ENCODE results near the gene FGGY.
"Not testable (repeated sequence)": the region's sequence is repeated elsewhere in the genome, so short reads cannot be mapped to it uniquely, and the experiment has no call there.

FGGY gene

DNA sequence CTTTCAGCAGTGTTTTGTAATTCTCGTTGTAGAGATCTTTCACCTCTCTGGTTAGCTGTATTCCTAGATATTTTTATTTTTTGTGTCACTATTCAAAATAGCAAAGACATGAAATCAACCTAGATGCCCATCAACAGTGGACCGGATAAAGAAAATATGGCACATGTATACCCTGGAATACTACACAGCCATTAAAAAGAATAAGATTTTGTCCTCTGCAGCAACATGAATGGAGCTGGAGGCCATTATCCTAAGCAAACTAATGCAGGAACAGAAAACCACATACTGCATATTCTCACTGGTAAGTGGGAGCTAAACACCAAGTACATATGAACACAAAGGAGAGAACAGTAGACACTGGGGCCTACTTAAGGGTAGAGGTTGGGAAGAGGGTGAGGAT is 199.3 kb downstream of the FGGY start:
- DNase-seq = not testable (repeated sequence)

DNA sequence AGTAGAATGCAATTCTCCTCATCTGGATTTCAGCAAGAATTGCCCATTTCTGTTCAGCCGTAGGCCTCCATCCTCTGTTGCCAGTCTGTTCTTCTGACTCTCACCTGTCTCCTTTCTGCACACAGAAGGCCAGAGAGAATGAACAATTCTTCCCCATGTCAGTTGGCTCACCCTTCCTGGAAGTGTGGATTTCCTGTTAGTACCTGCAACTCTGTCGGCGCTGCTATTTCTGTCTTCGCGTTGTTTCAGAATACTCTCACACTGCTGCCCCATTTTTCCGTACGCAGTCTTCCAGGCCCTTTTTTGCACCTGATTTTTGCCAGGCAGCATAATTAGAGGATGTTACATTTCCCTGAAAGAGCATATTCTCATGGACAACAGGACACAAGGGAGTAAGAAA is 200.7 kb downstream of the FGGY start:
- no peak for DNase-seq

DNA sequence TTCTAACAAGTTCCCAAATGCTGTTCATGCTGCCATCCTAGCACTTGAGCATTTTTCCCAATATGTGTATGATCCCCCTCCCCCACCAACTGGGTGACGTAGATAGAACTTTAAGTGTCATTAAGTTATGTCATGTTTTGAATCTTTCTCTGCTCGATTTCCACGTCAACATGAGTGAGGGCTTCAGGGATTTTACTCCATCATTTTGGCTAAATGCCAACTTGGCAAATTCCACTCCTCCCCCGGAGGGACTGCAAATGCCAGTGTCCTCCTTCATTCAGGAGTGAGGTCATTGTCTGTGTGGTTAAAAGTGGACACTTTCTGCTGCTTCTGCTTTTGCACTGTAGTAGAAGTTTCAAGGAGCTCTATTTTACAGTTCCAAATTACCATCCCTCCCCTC is 201.7 kb downstream of the FGGY start:
- DNase-seq = no peak

DNA sequence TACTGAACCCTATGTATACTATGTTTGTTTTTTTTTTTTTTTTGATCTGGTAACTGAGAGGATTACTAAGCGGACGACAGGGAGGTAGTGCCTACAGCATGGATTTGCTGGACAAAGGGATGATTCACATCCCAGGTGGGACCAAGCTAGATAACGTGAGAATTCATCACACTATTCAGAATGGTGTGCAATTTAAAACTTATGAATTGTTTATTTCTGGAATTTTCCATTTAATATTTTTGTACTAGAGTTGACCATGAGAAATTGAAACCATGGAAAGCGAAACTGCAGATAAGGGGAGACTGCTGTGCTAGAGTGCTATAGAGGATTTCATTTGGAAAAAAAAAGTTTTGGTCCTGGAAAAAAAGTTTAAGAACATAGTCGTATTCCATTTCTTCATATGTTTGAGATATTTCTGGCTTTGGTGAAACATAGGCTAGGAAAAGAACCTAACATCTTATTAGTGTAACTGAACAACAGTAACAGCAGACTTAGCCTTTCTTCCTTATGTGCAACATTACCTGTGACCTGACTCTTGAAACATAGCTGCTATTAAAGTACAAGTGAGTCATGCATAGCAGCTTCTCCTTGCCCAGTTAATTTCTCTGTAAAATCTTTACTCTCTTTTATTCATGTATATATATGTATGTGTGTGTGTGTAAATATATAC is 202.5 kb downstream of the FGGY start:
- no peak for DNase-seq

DNA sequence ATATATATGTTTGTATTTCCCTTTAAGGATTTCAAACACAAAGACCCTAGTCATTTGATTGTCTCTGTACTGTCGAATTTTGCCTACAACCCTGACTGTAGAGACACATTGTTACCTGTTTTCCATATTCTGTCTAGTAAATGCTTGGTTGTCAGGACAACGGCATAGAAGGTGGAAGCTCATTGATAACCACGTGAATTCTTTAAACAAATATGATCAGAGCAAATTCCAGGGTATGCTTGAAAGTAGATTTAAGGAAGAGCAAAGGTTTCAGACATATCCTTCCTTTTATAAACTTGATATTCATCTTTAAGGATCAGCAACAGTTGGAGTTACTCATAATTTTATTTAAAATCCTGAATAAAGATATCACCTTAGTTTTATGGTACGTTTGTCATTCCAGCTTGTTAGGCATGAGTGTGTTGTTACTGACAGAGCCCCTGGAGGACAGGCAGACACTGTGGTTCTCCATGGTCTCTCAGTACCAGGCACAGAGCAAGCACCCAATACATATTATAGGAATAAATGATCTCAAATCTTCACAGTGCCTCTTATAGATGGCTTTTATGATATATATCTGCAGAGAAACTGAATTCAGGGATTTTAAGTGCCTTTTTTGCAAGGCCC is 203.2 kb downstream of the FGGY start:
- DNase-seq = no peak

DNA sequence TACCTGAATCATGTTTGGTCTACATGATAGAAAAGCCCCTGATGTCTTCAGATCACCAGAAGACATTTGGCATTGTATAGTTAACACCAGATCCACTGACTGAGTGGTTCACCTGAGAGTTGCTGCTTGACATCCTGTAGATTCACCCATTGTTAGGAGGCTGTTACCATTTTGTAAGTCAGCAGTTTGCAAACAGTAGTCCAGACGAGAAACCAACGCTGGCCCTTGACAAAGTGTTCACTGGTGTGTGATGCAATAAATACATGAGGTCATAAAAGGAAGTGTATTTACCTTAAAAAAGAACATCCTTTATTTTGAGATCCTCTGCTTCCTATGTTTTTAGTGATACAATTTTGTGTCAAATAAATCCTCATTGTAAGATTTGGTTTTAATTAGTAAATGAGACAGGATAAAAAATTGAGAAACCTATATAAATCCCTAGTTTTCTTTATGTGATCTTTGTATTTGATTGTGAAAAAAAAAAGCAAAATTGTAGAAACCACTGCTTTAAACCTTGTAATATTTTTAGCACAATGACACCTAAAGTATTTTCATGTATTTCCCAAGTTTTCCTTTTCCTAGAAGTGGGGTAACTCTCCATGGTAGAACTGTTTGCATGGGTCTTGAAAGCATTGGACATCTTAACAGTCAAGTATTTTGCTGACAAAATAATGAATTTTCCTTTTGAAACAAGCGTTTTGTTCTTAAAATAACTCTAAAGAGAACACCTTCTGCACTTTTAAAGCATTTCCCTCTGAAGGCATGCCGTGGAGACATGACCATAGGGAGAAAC is 204.3 kb downstream of the FGGY start:
- DNase-seq = peak; percentile 49

DNA sequence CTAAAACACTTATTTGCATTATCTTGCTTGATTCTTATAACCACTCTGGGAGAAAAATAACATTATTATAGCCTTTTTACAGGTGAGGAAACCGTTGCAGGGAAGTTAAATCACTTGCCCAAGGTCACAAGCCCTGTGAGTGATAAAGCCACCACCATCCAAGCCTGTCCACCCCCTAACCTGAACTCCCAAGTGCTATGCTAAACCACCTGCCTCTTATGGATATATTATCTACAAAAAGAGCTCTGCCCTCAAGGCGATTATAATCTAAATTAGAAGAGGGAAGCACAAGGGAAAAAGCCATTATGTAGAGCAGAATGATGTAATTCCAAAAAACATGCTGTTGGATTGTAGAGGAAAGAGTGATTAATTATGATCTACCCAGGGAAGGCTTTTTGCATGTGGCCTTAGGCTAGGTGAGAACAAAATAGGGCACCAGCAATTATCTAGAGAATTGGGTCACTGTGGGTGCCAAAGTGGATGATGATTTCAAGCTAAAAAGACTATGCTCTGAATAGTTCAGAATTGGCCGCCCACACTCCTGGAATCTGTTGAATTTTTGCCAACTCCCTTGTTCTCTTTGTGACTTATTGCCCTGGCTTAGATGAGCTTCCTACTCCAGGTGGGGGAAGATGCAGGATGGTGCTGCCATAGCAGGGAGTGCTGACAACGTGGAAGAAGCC is 205.3 kb downstream of the FGGY start:
- DNase-seq = peak; percentile 91

DNA sequence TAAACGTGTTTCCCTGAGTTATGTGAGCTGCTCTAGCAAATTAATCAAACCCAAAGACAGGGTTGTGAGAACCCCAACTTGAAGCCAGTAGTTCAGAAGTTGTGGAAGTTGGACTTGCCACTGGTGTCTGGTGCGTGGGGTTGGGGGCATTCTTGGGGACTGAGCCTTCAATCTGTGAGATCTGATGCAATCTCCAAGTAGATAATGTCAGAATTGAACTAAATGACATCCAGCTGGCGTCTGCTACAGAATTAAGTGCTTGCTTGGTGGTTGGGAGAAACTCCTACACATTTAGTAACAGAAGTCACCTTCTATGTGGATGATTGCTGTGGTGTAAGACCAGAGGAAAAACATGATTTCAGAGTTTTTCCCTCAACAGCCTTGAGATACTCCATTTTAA is 207.4 kb downstream of the FGGY start:
- DNase-seq = peak; percentile 8

DNA sequence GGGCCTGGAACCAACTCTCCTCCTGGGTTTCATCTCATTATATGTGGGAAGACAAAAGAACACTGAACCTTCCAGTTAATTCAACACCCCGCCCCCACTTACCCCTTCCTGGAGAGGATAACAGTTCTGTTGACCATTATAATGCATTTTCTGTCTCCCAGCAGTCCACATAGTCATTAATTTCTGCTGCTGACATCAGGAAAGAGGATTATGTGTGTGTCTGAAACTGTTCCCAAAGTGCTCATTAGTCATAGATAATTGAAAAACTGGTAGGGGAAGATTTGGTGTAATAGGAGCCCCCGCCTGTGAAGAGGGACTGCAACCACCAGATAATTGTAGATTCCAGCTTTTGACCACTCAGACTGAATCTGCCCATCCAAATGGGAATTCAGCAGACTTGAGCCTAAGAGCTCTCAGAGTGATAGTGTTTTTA is 208.7 kb downstream of the FGGY start:
- DNase-seq = peak; percentile 94

DNA sequence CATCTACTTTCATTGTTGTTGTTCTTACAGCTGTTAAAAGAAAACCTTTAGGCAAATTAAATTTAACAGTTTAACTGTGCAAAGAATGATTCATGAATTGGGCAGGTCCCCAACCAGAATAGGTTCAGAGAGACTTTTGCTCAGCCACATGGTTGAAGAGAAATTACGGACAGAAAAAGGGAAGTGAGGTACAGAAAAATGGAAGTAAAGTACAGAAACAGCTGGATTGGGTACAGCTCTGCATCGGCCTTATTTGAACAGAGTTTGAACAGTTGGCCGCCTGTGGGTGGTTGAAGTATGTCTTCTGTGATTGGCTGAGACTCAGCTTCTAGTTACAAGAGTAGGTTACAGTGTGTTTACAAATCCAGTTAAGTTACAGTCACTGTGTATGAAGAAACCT is 210.1 kb downstream of the FGGY start:
- peak; percentile 34 for DNase-seq

DNA sequence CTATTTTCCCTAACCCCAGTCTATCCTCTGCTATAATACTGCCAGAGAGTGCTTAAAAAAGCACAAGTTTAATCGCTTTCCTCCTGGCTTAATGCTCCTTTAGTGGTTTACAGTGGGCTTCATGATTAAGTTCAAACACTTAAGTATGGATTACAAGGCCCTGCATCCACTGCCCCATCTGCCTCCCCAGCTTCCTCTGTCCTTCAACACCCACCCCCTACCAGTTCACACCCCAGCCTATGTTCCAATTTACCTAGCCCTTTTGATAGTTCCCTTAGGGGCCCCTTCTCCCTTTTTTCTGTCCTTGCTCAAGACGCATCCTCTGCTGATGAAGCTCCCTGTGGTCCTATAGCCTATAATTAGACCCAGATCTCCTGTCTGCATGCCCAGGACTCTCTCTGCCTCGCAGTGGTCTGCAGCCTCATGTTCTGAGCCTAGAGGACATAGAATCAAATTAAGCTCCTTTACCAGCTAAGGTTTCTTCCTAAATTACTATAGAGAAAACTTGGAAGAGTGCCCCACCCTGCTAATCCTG is 212.5 kb downstream of the FGGY start:
- no peak for DNase-seq

DNA sequence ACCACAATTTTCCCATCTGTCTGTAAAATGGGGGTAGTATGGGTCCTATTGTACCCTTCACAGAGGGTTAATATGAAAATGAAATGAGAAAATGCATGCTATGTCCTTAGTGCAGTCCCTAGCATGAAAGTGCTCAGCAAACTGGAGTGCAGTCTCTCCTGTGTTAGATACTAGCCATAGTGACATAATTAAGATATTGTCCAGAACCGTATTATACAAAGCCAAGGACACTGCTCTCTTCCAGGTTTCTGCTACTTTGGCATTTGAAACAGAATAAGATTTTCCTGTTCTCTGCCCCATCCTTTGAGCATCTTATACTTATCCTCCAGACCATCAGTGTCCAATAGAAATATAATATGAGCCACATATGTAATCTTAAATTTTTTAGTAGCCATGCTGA is 213.4 kb downstream of the FGGY start:
- DNase-seq = no peak

DNA sequence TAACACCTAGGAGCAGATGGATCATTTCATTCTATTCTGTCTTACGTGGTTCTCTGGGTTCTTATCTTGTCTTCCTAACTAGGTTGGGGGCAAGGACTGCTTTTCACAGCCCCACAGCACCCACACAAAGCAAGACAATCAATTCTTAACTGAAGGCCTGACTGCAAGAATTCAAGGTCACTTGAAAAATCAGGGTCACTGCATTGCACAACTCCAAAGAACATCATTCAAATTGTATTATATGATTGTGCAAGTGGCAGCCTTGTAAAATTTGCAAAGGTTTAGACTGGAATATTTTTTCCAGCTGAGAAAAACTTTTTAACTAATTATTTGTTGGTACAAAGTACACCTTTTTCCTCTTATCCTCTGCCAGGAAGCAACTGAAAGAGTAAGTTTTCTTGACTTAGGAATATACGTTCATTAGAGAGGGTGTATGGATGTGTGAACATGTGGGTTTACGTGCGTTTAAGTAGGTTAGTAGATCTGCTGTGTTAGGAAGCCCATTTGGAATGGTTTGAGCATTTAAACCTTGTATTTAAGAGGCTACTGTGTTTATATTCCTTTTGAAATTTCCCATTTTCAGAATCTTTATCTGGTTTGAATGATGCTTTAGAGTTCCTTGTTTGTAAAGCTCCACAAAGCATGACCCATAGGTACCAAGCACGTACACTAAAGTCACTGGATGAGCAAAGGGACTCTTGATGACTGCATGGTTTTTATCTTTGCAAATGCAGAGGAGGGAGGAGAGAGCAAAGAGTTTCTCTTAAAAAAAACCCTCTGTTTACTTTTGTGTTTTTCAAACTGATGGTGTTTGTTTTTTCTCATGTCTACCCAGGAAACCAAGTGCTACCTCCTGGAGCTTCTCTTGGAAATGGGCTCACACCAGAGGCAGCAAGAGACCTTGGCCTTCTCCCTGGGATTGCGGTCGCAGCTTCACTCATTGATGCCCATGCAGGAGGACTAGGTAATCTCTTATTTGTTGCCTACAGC is 214.9 kb downstream of the FGGY start:
- DNase-seq = no peak

DNA sequence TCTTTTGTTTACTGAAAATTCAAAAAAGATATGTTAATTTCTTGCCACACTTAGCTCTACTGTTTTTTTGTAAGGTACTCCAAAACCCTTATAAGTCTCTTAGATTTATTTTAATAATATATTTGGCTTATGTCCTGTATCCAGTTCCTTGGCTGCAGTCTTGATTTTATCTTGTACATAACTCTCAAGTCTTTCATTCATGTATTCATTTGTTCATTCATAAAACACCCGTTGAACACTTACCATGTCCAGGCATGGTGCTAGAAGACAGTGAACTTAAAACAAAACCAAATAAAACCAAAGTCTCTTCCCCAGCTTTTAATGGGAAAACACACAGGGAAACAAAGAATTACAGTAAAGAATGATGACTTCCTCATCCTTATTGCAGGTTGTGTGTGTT is 215.8 kb downstream of the FGGY start:
- no peak for DNase-seq

DNA sequence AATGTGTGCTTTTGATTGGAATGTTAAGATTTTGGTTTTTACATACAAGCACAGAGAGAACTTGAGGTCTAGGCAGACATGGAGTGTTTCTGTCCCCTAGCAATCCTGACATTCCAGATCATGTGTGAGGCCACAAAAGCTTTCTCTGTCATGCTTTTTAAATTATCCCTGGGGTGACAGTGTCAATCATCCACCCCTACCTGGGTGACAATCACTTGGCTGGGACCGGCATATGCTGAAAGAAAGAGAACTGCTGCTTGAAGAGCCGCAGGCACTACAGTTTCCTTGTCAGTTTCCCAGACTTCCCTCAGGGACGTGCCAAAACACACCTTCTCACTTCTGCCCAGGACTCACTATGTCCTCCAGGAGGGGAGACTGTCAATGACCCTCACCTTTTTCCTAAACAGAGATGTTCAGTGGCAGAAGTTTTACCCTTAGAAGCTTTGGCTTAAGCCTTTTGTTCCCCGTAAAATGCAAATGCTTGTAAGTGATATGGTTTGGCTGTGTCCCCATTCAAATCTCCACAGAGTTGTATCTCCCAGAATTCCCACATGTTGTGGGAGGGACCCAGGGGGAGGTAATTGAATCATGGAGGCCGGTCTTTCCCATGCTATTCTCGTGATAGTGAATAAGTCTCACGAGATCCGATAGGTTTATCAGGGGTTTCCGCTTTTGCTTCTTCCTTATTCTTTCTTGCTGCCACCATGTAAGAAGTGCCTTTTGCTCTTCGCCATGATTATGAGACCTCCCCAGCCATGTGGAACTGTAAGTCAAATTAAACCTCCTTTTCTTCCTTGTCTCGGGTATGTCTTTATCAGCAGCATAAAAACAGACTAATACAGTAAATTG is 217.4 kb downstream of the FGGY start:
- DNase-seq = no peak

DNA sequence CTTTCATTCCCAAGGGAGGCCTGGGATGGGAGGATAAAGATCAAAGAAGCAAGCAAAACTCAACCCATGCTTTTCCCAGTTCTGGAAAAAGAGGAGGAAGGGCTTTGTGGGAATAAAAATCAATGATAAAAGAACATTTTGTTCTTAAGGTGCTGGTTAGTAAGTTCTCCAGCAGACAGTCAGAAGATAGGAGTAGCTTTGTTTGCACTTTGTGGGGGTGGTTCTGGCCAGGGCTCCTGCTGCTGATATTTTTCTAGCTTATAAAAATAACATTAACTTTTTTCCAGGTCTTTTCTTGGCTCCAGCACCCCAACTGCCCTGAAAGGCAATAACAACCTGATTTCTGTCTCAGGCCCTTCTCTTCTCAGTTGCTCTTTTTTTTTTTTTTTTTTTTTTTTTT is 220.0 kb downstream of the FGGY start:
- no peak for DNase-seq

DNA sequence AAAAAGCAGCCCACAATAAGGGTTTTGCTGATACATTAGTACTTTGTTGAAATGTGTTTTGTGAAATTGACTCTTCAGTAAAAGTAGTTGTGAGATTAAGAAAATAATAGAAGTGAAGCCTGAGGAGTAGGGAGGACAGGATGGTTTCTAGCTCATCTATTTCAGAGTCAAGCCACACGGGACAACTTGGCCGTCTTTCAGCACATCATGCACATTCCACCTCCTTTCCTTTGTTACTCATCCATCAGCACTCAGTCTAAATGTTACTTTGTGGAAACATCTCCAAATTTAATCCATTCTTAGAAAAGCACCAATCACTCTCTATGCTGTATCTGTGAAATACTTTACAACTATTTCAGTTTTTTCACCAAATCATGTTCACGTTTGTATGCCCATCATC is 223.3 kb downstream of the FGGY start:
- no peak for DNase-seq

DNA sequence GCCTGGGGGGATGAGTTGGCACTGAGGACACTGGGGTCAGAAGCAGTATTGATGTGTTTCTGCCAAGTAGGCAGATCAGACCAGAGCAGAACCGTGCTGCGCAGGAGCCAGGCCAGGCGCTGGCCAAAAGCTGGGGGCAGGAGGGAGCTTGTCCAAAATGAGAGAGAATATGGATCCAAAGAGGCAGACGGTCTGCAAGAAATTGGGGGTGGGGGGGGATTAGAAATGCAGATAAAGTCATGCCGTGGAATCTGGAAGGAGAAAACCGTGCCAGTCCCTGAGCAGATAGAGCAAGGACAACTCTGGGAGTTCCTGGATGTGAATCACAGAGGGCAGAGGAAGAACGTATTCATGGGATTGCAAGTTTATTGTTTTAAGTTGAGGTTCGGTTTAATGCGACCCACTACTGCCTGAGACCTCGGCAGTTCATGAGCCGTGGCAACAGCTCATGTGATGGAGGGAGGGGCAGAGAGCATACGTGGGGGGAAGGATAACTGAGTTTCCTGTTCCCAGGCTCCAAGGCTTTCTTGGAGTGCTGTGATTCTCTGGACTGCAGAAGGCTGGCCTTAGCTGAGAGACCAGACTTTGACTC is 224.0 kb downstream of the FGGY start:
- no peak for DNase-seq

DNA sequence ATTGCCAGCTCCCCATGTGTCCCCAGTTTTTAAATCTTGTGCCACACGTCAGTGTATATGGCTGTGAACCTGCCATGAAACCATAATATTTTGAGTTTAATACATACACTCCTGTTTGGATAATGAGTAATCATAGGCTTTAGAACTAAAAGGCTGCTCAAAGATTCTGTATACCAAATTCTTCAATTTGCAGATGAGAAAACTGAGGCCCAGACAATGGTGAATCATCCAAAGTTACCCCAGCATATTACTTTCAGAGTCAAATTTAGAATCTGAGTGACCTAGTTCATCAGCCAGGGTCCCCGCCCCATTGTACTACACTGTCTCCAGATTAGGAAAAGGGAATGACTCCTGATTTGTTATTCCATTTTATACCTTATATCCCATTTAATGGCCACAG is 224.6 kb downstream of the FGGY start:
- DNase-seq = no peak

DNA sequence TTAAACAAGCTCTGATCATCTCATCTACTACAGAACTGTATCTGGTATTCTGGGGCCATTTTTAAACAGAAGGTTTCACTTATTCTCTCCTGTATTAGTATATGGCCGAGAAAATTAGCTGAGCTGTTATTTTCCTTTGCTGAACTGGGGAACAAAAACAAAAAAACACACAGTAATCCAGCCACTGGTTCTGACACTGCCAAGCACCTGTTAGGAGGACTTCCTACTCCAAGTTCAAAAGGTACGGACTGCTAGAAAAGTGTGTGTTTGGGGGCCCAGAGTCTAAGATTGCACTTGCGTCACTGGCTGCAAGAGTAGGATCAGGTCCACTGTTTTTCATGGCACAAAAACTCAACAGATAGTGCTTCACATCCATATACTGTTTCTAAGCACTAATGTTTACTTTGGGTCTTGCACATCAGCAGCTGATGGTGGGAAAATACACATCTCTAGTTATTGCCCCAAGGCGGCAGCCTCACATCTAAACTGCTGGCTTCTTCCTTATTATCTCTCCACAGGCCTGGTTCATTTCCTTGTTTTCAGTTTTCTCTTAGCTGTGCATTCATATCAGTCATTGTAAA is 226.1 kb downstream of the FGGY start:
- peak; percentile 24 for DNase-seq
